ENCODE data around the gene MGAT5. TPM values are rescaled to one million over a fixed set of nuclear protein-coding genes. Genes with fewer than 3 reads are reported as not detected.

The MGAT5 gene
- total RNA-seq, 4 donors from 2014 or later, result 10.3 to 53.2 (median 27.0) TPM

DNA sequence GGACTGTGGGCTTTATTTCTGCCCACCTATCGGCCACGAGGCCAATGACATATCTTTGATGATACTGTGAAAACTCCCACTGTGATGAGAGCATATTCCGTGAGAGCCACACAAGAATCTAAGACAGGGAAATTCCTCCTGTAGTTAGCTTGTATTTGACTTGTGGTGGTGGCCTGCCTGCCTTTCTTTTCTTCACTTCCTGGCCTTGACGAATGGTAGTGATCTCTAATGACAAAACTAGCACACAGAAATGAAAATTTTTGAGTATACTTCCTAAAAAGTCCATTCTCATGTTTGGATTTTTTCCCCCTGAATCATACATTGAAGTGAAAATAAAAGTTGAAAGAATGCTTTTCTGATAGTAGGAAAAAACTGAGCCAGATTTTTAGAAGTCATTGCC lies 94.4 kb downstream of the MGAT5 start:
- H3K27ac ChIP-seq, result no peak overlapping the region
- H3K4me3 ChIP-seq, result no peak overlapping the region
- H3K36me3 ChIP-seq, result no peaks in the 10 kb centered on the region
- H3K27me3 ChIP-seq, result no peaks in the 10 kb centered on the region
- no peaks in the 10 kb centered on the region for H3K9me3 ChIP-seq
- no peaks in the 10 kb centered on the region for H3K4me1 ChIP-seq
- TF ChIP-seq, protein P1, sequence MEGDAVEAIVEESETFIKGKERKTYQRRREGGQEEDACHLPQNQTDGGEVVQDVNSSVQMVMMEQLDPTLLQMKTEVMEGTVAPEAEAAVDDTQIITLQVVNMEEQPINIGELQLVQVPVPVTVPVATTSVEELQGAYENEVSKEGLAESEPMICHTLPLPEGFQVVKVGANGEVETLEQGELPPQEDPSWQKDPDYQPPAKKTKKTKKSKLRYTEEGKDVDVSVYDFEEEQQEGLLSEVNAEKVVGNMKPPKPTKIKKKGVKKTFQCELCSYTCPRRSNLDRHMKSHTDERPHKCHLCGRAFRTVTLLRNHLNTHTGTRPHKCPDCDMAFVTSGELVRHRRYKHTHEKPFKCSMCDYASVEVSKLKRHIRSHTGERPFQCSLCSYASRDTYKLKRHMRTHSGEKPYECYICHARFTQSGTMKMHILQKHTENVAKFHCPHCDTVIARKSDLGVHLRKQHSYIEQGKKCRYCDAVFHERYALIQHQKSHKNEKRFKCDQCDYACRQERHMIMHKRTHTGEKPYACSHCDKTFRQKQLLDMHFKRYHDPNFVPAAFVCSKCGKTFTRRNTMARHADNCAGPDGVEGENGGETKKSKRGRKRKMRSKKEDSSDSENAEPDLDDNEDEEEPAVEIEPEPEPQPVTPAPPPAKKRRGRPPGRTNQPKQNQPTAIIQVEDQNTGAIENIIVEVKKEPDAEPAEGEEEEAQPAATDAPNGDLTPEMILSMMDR (IDR thresholded peaks at IDR 0.05), result no peak
- TF ChIP-seq POLR2A (IDR thresholded peaks at IDR 0.05), result no peak
- DNase-seq, result no peak
- intact Hi-C loops (cut with DNase I; ENCODE audit: low total_unique reads), result no loop called here

DNA sequence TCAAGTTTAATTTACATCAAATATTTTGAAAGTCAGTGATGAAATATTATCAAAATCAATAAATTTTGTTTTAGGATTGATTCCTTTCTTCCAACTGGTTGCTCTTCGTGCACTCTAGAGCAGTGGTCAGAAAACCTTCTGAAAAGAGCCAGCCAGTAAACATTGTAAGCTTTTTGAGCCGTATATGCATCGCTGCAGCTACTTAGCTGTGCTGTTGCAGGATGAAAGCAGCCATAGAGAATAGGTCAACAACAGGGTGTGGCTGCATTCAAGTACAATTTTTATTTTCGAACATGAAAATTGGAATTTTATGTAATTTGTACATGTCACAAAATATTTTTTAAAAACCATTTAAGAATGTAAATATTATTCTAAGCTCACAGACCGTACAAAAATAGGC lies 94.9 kb downstream of the MGAT5 start:
- intact Hi-C loops (cut with DNase I; ENCODE audit: low total_unique reads), result no loop called here
- no peak for DNase-seq
- Histone ChIP-seq H3K36me3 (no peaks in the 10 kb centered on the region), H3K27me3 (no peaks in the 10 kb centered on the region), H3K4me3 (no peak overlapping the region), H3K9me3 (no peaks in the 10 kb centered on the region), H3K4me1 (no peaks in the 10 kb centered on the region), H3K27ac (no peak overlapping the region)
- no peak for TF ChIP-seq POLR2A (IDR thresholded peaks at IDR 0.05)
- TF ChIP-seq, protein P1 (IDR thresholded peaks at IDR 0.05), result no peak

DNA sequence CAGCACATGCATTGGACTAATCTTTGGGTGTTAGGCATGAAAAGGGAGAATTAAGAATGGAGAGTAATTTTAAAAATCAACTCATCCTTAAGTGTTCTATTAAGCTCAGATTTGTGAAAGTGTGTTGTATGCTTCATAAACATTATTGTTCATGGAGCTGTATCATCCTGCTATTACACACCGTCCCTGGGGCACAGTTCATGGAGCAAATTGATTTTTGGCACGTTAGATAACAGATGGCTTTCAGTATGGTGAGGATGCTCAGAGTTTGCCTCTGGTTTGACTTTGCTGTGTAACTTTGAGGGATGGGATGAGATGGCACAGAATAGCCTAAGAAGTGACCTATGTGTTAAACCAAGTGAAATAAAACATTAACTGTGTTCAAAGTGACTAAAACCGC lies 97.1 kb downstream of the MGAT5 start:
- H3K36me3 ChIP-seq, result no peaks in the 10 kb centered on the region
- H3K9me3 ChIP-seq, result no peaks in the 10 kb centered on the region
- no peak overlapping the region for H3K4me3 ChIP-seq
- TF ChIP-seq, protein P1 (IDR thresholded peaks at IDR 0.05), result no peak
- TF ChIP-seq POLR2A (IDR thresholded peaks at IDR 0.05), result no peak
- no peaks in the 10 kb centered on the region for H3K4me1 ChIP-seq
- no peaks in the 10 kb centered on the region for H3K27me3 ChIP-seq
- H3K27ac ChIP-seq, result no peak overlapping the region
- intact Hi-C loops (cut with DNase I; ENCODE audit: low total_unique reads), result no loop called here
- no peak for DNase-seq

- no peak for DNase-seq
- intact Hi-C loops (cut with DNase I; ENCODE audit: low total_unique reads), result no loop called here
- Histone ChIP-seq H3K27ac (no peak overlapping the region), H3K36me3 (no peaks in the 10 kb centered on the region), H3K27me3 (no peaks in the 10 kb centered on the region), H3K4me1 (no peaks in the 10 kb centered on the region), H3K9me3 (no peaks in the 10 kb centered on the region), H3K4me3 (no peak overlapping the region)
- TF ChIP-seq POLR2A (IDR thresholded peaks at IDR 0.05), result no peak
- TF ChIP-seq, protein P1 (IDR thresholded peaks at IDR 0.05), result no peak
These were observed 98.0 kb downstream of the MGAT5 start for GRCh38 chr2:134351899-134352298.

DNA sequence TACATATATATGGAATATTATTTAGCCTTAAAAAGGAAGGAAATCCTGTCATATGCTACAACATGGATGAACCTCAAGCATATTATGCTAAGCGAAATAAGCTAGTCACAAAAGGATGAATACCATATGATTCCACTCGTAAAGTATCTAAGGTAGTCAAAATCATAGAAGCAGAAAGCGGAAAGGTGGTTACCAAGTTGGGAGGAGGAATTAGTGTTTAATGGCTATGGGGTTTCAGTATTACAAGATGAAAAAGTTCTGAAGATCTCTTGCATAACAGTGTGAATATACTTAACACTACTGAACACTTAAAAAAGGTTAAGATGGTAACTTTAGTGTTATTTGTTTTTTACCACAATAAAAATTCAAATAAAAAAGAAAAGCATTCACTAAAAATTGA lies 99.0 kb downstream of the MGAT5 start:
- H3K9me3 ChIP-seq, result no peaks in the 10 kb centered on the region
- H3K4me1 ChIP-seq, result no peaks in the 10 kb centered on the region
- no peaks in the 10 kb centered on the region for H3K27me3 ChIP-seq
- no peak overlapping the region for H3K4me3 ChIP-seq
- DNase-seq, result no peak
- H3K36me3 ChIP-seq, result no peaks in the 10 kb centered on the region
- intact Hi-C loops (cut with DNase I; ENCODE audit: low total_unique reads), result no loop called here
- no peak overlapping the region for H3K27ac ChIP-seq
- TF ChIP-seq, protein P1 (IDR thresholded peaks at IDR 0.05), result no peak
- no peak for TF ChIP-seq POLR2A (IDR thresholded peaks at IDR 0.05)

Measured in uterus (tissue), 4 donors.